Keratinocyte (primary cell): ENCODE measurements around the gene PTPRU. TPM values are rescaled to one million over a fixed set of nuclear protein-coding genes. Genes with fewer than 3 reads are reported as not detected.

Experiments used
- DNase-seq: peaks from one replicate; pipeline ENCODE4 v3.0.0-alpha.2; 2011; ENCODE audit warnings: low read depth, missing footprints, low spot score
- FAIRE-seq: peaks from 2 replicates; lab custom pipeline; 2011; peaks lifted over from hg19 to GRCh38; lab: Jason Lieb, UNC
- H2AFZ ChIP-seq: 2 replicates; pipeline ENCODE4 v1.6.0; 2012; ENCODE audit warnings: low read length, control low read depth, inconsistent platforms; ENCODE audit not compliant: control insufficient read depth
- H3K27ac ChIP-seq: 2 replicates; pipeline ENCODE4 v1.5.1; 2011; ENCODE audit warnings: low read length; ENCODE audit not compliant: control insufficient read depth, insufficient read depth
- H3K27me3 ChIP-seq: 3 replicates; pipeline ENCODE4 v1.6.0; 2011; ENCODE audit warnings: low read length; ENCODE audit not compliant: control insufficient read depth, insufficient read depth; ENCODE audit errors: extremely low read depth
- H3K36me3 ChIP-seq, 2 experiments: 2 replicates in 1 of 2; 3 replicates in 1 of 2; pipeline ENCODE4 v1.5.1; 2011; ENCODE audit warnings: low read length in 2 of 2, mild to moderate bottlenecking in 1 of 2; ENCODE audit not compliant: control insufficient read depth in 2 of 2, insufficient read depth in 2 of 2; ENCODE audit errors: extremely low read depth in 1 of 2
- H3K4me1 ChIP-seq: 3 replicates; pipeline ENCODE4 v1.5.1; 2011; ENCODE audit warnings: low read length; ENCODE audit not compliant: control insufficient read depth, insufficient read depth; ENCODE audit errors: extremely low read depth
- H3K4me2 ChIP-seq: 3 replicates; pipeline ENCODE4 v1.6.0; 2011; ENCODE audit warnings: low read depth, low read length; ENCODE audit not compliant: control insufficient read depth, insufficient read depth; ENCODE audit errors: extremely low read depth
- H3K4me3 ChIP-seq, 3 experiments: fragments of 200-600 bp in 1 of 3; sonication (generic) in 1 of 3; 2 replicates in 2 of 3; 3 replicates in 1 of 3; pipeline ENCODE4 v1.5.1; 2011 to 2016; ENCODE audit warnings: low read length in 3 of 3, mild to moderate bottlenecking in 3 of 3, control low read depth in 2 of 3, inconsistent platforms in 1 of 3, low read depth in 1 of 3, mixed read lengths in 1 of 3, mixed run types in 1 of 3, moderate library complexity in 1 of 3; ENCODE audit not compliant: control insufficient read depth in 2 of 3, insufficient read depth in 2 of 3; ENCODE audit errors: extremely low read depth in 1 of 3
- H3K79me2 ChIP-seq: 2 replicates; pipeline ENCODE4 v1.6.0; 2012; ENCODE audit warnings: low read length; ENCODE audit not compliant: control insufficient read depth, insufficient read depth
- H3K9ac ChIP-seq: 3 replicates; pipeline ENCODE4 v1.6.0; 2011; ENCODE audit warnings: low read length; ENCODE audit not compliant: control insufficient read depth, insufficient read depth; ENCODE audit errors: extremely low read depth
- H3K9me1 ChIP-seq: 3 replicates; pipeline ENCODE4 v1.6.0; 2011; ENCODE audit warnings: low read length; ENCODE audit not compliant: control insufficient read depth, insufficient read depth; ENCODE audit errors: extremely low read depth
- H3K9me3 ChIP-seq: 2 replicates; pipeline ENCODE4 v1.5.1; 2012; ENCODE audit warnings: low read depth, low read length; ENCODE audit not compliant: control insufficient read depth
- H4K20me1 ChIP-seq: 3 replicates; pipeline ENCODE4 v1.6.0; 2011; ENCODE audit warnings: low read length; ENCODE audit not compliant: control insufficient read depth, insufficient read depth; ENCODE audit errors: extremely low read depth
- EZH2 ChIP-seq: IDR thresholded peaks from one replicate; pipeline ENCODE4 v1.6.1; 2012; ENCODE audit warnings: inconsistent platforms, mild to moderate bottlenecking, low read length, moderate library complexity
- dilution Hi-C: fragments of 300-500 bp; cut with MboI; formaldehyde crosslinking; loops from one replicate; pipeline ENCODE4 v1.7.0; 2020; ENCODE audit warnings: low sequenced_read_pairs; ENCODE audit not compliant: extremely low pct_ligation_motif_present
- polyA plus RNA-seq, 5 experiments: library from polyadenylated mRNA; depleted of rRNA in 3 of 5; stranded (reverse) in 3 of 5; stranded (forward) in 1 of 5; unstranded in 1 of 5; fragments of >200 nt; gene quantifications; 1 replicate in 1 of 5; 2 replicates in 3 of 5; 3 replicates in 1 of 5; pipeline versions ENCODE4 v1.2.1 to v1.2.3, GENCODE V29; 2011 to 2012; ENCODE audit warnings: missing spikeins in 2 of 5, low read depth in 1 of 5, low replicate concordance in 1 of 5
- TF ChIP-seq, protein P1 (sequence below), 3 experiments: IDR thresholded peaks in 1 of 3; conservative IDR thresholded peaks in 1 of 3; optimal IDR thresholded peaks in 1 of 3; 2 replicates in 2 of 3; 3 replicates in 1 of 3; pipeline versions ENCODE3 to v1.5.1; 2011; ENCODE audit warnings: low read length in 3 of 3, mild to moderate bottlenecking in 3 of 3, moderate library complexity in 2 of 3, control low read depth in 1 of 3, inconsistent platforms in 1 of 3; ENCODE audit not compliant: insufficient read depth in 2 of 3; ENCODE audit errors: extremely low read depth in 1 of 3

PTPRU gene
- polyA plus RNA-seq, 1 donor (not counting 4 experiments of a cell fraction or from before 2014, with no cell fraction given), result 4.3 TPM

DNA sequence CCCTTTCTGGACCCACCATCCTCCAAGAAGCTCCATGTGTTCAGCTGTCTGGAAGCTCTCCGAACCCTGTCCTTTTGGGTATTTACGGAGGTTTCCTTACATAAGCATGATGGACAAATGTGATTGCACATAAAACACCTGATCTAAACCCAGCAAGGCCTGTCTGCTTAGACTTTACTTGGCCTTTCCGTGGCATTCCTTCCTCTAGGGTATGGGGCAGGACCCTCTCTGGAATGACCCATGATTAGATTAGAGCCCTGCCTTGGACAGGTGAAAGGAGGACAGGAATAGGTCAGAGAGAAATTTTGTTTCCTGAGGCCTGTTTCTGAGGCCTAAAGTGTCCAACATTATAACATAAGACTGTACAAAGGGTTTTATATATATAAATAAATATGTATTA is 16.9 kb downstream of the PTPRU start:
- DNase-seq, result no peak
- Histone ChIP-seq H3K27me3 (no peaks in the 10 kb centered on the region), H2AFZ (no peak overlapping the region), H3K9me3 (no peaks in the 10 kb centered on the region), H3K9me1 (no peaks in the 10 kb centered on the region), H3K4me1 (peaks cover 13% of the 10 kb centered on the region), H4K20me1 (no peaks in the 10 kb centered on the region), H3K79me2 (no peaks in the 10 kb centered on the region), H3K36me3 (no peaks in the 10 kb centered on the region), H3K27ac (no peak overlapping the region), H3K9ac (no peak overlapping the region), H3K4me2 (no peak overlapping the region), H3K4me3 (no peak overlapping the region)
- no peak for TF ChIP-seq EZH2
- TF ChIP-seq, protein P1, sequence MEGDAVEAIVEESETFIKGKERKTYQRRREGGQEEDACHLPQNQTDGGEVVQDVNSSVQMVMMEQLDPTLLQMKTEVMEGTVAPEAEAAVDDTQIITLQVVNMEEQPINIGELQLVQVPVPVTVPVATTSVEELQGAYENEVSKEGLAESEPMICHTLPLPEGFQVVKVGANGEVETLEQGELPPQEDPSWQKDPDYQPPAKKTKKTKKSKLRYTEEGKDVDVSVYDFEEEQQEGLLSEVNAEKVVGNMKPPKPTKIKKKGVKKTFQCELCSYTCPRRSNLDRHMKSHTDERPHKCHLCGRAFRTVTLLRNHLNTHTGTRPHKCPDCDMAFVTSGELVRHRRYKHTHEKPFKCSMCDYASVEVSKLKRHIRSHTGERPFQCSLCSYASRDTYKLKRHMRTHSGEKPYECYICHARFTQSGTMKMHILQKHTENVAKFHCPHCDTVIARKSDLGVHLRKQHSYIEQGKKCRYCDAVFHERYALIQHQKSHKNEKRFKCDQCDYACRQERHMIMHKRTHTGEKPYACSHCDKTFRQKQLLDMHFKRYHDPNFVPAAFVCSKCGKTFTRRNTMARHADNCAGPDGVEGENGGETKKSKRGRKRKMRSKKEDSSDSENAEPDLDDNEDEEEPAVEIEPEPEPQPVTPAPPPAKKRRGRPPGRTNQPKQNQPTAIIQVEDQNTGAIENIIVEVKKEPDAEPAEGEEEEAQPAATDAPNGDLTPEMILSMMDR (optimal IDR thresholded peaks at IDR 0.05 in 1 of 3, IDR thresholded peaks at IDR 0.05 in 1 of 3, conservative IDR thresholded peaks at IDR 0.05 in 1 of 3; ENCODE audit: extremely low read depth in 1 of 3, insufficient read depth in 2 of 3, low read length in 3 of 3), result no peak
- FAIRE-seq, result no peak
- dilution Hi-C loops, result no loop called here

DNA sequence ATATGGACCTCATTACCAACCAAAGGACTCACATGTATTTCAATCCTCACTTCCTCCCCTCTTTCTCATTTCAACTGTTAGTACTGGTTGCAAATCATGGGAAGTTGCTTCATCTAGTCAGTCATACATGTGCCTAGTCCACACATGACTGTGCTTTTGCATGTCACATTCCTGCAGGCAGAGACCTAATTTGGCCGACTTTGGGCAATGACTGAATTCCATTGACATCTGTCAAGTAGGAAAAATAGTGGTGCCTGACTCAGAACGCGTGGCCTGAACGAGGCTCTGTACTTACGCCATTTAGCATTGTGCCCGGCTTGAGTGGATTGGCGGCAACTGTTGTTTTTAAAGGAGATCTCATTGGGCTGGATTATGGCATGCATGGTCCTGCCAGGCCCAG is 18.0 kb downstream of the PTPRU start:
- Histone ChIP-seq H3K27me3 (peaks cover 4% of the 10 kb centered on the region), H3K4me2 (no peak overlapping the region), H3K4me1 (peaks cover 6% of the 10 kb centered on the region), H3K9me3 (no peaks in the 10 kb centered on the region), H4K20me1 (no peaks in the 10 kb centered on the region), H3K4me3 (no peak overlapping the region), H3K79me2 (no peaks in the 10 kb centered on the region), H3K9ac (no peak overlapping the region), H2AFZ (no peak overlapping the region), H3K9me1 (no peaks in the 10 kb centered on the region), H3K36me3 (no peaks in the 10 kb centered on the region), H3K27ac (no peak overlapping the region)
- no peak for FAIRE-seq
- TF ChIP-seq, protein P1 (optimal IDR thresholded peaks at IDR 0.05 in 1 of 3, IDR thresholded peaks at IDR 0.05 in 1 of 3, conservative IDR thresholded peaks at IDR 0.05 in 1 of 3; ENCODE audit: extremely low read depth in 1 of 3, insufficient read depth in 2 of 3, low read length in 3 of 3), result no peak
- no peak for TF ChIP-seq EZH2
- dilution Hi-C loops, result no loop called here
- peak; percentile 69 for DNase-seq
